CD8-positive, alpha-beta memory T cell (primary cell): Measurements from ENCODE around the gene REG3G. TPM values are rescaled to one million over a fixed set of nuclear protein-coding genes. Genes with fewer than 3 reads are reported as not detected.
"Not testable (repeated sequence)": the region's sequence is repeated elsewhere in the genome, so short reads cannot be mapped to it uniquely, and the experiment has no call there.

Source experiments
- CTCF ChIA-PET: fragments of 350-600 bp; sonication (Branson Sonifier 250); formaldehyde crosslinking; loops from one replicate; lab custom pipeline; 2021; ENCODE audit warnings: antibody characterized with exemption; lab: Charles Lee
- POLR2A ChIA-PET: fragments of 350-600 bp; sonication (Branson Sonifier 250); formaldehyde crosslinking; loops from one replicate; lab custom pipeline; 2021; ENCODE audit warnings: antibody characterized with exemption; lab: Charles Lee
- DNase-seq, 5 donors: peaks; one replicate each; pipeline versions ENCODE4 v3.0.0 to v3.0.0-alpha.2; 2020 to 2022; ENCODE audit warnings: mixed read lengths in 1 of 5
- H3K27ac ChIP-seq: one replicate; pipeline ENCODE4 v1.7.0; 2013; ENCODE audit warnings: low read depth, mild to moderate bottlenecking, low read length, moderate library complexity
- H3K27me3 ChIP-seq: 2 replicates; pipeline ENCODE4 v1.7.0; 2013; ENCODE audit warnings: low read length, mild to moderate bottlenecking; ENCODE audit not compliant: insufficient read depth, poor library complexity, severe bottlenecking
- H3K36me3 ChIP-seq: 2 replicates; pipeline ENCODE4 v1.7.0; 2013; ENCODE audit warnings: mild to moderate bottlenecking, low read length, moderate library complexity; ENCODE audit not compliant: insufficient read depth
- H3K4me1 ChIP-seq: 2 replicates; pipeline ENCODE4 v1.7.0; 2013; ENCODE audit warnings: mild to moderate bottlenecking, low read length, moderate library complexity; ENCODE audit not compliant: insufficient read depth
- H3K4me3 ChIP-seq: 2 replicates; pipeline ENCODE4 v1.7.0; 2013; ENCODE audit warnings: mild to moderate bottlenecking, low read length
- H3K9me3 ChIP-seq: 2 replicates; pipeline ENCODE4 v1.7.0; 2013; ENCODE audit warnings: mild to moderate bottlenecking, low read length
- H3K27ac Mint-ChIP-seq, 8 donors: one replicate each; pipeline ENCODE4 v1.8.0; 2020 to 2021; ENCODE audit warnings: mixed read lengths in 8 of 8, mild to moderate bottlenecking in 6 of 8, inconsistent platforms in 3 of 8, moderate library complexity in 3 of 8
- H3K27me3 Mint-ChIP-seq, 2 donors: one replicate each; pipeline ENCODE4 v1.8.0; 2020 to 2021; ENCODE audit warnings: mixed read lengths in 2 of 2, mild to moderate bottlenecking in 1 of 2, moderate library complexity in 1 of 2
- H3K36me3 Mint-ChIP-seq, 3 donors: one replicate each; pipeline ENCODE4 v1.8.0; 2020 to 2021; ENCODE audit warnings: mixed read lengths in 3 of 3, inconsistent platforms in 1 of 3, mild to moderate bottlenecking in 1 of 3
- H3K4me1 Mint-ChIP-seq, 3 donors: one replicate each; pipeline ENCODE4 v1.8.0; 2020 to 2021; ENCODE audit warnings: mixed read lengths in 3 of 3, inconsistent platforms in 1 of 3, mild to moderate bottlenecking in 1 of 3
- H3K4me3 Mint-ChIP-seq, 7 donors: one replicate each; pipeline ENCODE4 v1.8.0; 2020 to 2021; ENCODE audit warnings: mixed read lengths in 7 of 7, mild to moderate bottlenecking in 6 of 7, moderate library complexity in 4 of 7, inconsistent platforms in 2 of 7
- H3K9me3 Mint-ChIP-seq, 5 donors: one replicate each; pipeline ENCODE4 v1.8.0; 2020 to 2022; ENCODE audit warnings: mixed read lengths in 5 of 5, mild to moderate bottlenecking in 3 of 5, moderate library complexity in 2 of 5, inconsistent platforms in 1 of 5
- polyA plus RNA-seq: library from polyadenylated mRNA; unstranded; fragments of 300-500 nt; fragmentation: Illumina TruSeq; gene quantifications from one replicate; pipeline ENCODE4 v1.2.3, GENCODE V29; 2021
- total RNA-seq, 2 experiments: library from RNA; stranded (reverse); gene quantifications; one replicate each; pipeline ENCODE4 v1.2.3, GENCODE V29; 2021

Gene REG3G
- total and polyA plus RNA-seq, 3 experiments from 2014 or later, result not detected

- no peaks in the 10 kb centered on the region for H3K36me3 ChIP-seq
- no peaks in the 10 kb centered on the region for H3K4me1 Mint-ChIP-seq
- no peak overlapping the region for H3K27ac ChIP-seq
- H3K27me3 ChIP-seq, result no peaks in the 10 kb centered on the region
- peaks cover 0 to 3% of the 10 kb centered on the region in 2 donors for H3K27me3 Mint-ChIP-seq
- no peak overlapping the region for H3K27ac Mint-ChIP-seq
- no peaks in the 10 kb centered on the region for H3K36me3 Mint-ChIP-seq
- no peak overlapping the region for H3K4me3 ChIP-seq
- no peaks in the 10 kb centered on the region for H3K9me3 ChIP-seq
- peaks cover 0 to 16% (median 6%) of the 10 kb centered on the region in 5 donors for H3K9me3 Mint-ChIP-seq
- no peak for DNase-seq
- no peak overlapping the region for H3K4me3 Mint-ChIP-seq
- no peaks in the 10 kb centered on the region for H3K4me1 ChIP-seq
- ChIA-PET CTCF (no interaction called here), POLR2A (no interaction called here)
Observed at GRCh38 chr2:79041032-79041448, 15.5 kb downstream of the REG3G start.

- DNase-seq, H3K27me3 Mint-ChIP-seq, H3K36me3 Mint-ChIP-seq, H3K4me3 ChIP-seq, H3K27ac ChIP-seq, H3K27ac Mint-ChIP-seq, H3K27me3 ChIP-seq, H3K36me3 ChIP-seq, CTCF ChIA-PET, H3K4me1 Mint-ChIP-seq, H3K4me1 ChIP-seq, H3K9me3 ChIP-seq, POLR2A ChIA-PET, H3K4me3 Mint-ChIP-seq: not testable (repeated sequence)
- peaks cover 6 to 35% (median 11%) of the 10 kb centered on the region in 5 donors for H3K9me3 Mint-ChIP-seq
Observed at GRCh38 chr2:79053486-79053885, 28.0 kb downstream of the REG3G start.

GRCh38 chr2:79054769-79055168 lies 29.3 kb downstream of the REG3G start:
- H3K4me1 Mint-ChIP-seq, H3K27me3 Mint-ChIP-seq, H3K27ac Mint-ChIP-seq, H3K27ac ChIP-seq, H3K4me3 Mint-ChIP-seq, POLR2A ChIA-PET, H3K9me3 ChIP-seq, CTCF ChIA-PET, H3K36me3 ChIP-seq, H3K4me3 ChIP-seq, DNase-seq, H3K36me3 Mint-ChIP-seq, H3K27me3 ChIP-seq, H3K4me1 ChIP-seq: not testable (repeated sequence)
- H3K9me3 Mint-ChIP-seq, result peaks cover 6 to 37% (median 10%) of the 10 kb centered on the region in 5 donors

- H3K4me3 ChIP-seq, result no peak overlapping the region
- no peaks in the 10 kb centered on the region for H3K36me3 ChIP-seq
- ChIA-PET POLR2A (no interaction called here), CTCF (no interaction called here)
- H3K4me3 Mint-ChIP-seq, result no peak overlapping the region
- DNase-seq, result no peak
- H3K4me1 ChIP-seq, result no peaks in the 10 kb centered on the region
- peaks cover 5 to 16% (median 10%) of the 10 kb centered on the region in 5 donors for H3K9me3 Mint-ChIP-seq
- H3K4me1 Mint-ChIP-seq, result no peaks in the 10 kb centered on the region
- H3K27ac Mint-ChIP-seq, result no peak overlapping the region
- H3K27me3 Mint-ChIP-seq, result peaks cover 0 to 2% of the 10 kb centered on the region in 2 donors
- no peaks in the 10 kb centered on the region for H3K36me3 Mint-ChIP-seq
- no peak overlapping the region for H3K27ac ChIP-seq
- no peaks in the 10 kb centered on the region for H3K9me3 ChIP-seq
- no peaks in the 10 kb centered on the region for H3K27me3 ChIP-seq
Observed at GRCh38 chr2:79065201-79065600, 39.7 kb downstream of the REG3G start.

- peaks cover 0 to 1% (median 0%) of the 10 kb centered on the region in 3 donors for H3K36me3 Mint-ChIP-seq
- no peaks in the 10 kb centered on the region for H3K4me1 ChIP-seq
- no peaks in the 10 kb centered on the region for H3K36me3 ChIP-seq
- H3K4me3 ChIP-seq, result no peak overlapping the region
- no peaks in the 10 kb centered on the region for H3K9me3 ChIP-seq
- H3K4me3 Mint-ChIP-seq, result no peak overlapping the region
- H3K9me3 Mint-ChIP-seq, result peaks cover 7 to 22% (median 10%) of the 10 kb centered on the region in 5 donors
- H3K27me3 ChIP-seq, result no peaks in the 10 kb centered on the region
- no peak overlapping the region for H3K27ac Mint-ChIP-seq
- no peak for DNase-seq
- H3K27ac ChIP-seq, result no peak overlapping the region
- POLR2A ChIA-PET, result no interaction called here
- H3K4me1 Mint-ChIP-seq, result no peaks in the 10 kb centered on the region
- CTCF ChIA-PET, result no interaction called here
- peaks cover 0 to 2% of the 10 kb centered on the region in 2 donors for H3K27me3 Mint-ChIP-seq
Observed at GRCh38 chr2:79071078-79071477, 45.6 kb downstream of the REG3G start.

Other genes starting within 250 kb of the REG3G start
- gene REG1B, start 62.3 kb downstream of the REG3G start, total RNA-seq, result not detected
- not detected for gene REG1B, start 62.3 kb downstream of the REG3G start, polyA plus RNA-seq
- gene REG1A, start 94.8 kb downstream of the REG3G start, total RNA-seq, result not detected
- not detected for gene REG1A, start 94.8 kb downstream of the REG3G start, polyA plus RNA-seq
- gene REG3A, start 134.1 kb downstream of the REG3G start, total RNA-seq, result not detected
- gene REG3A, start 134.1 kb downstream of the REG3G start, polyA plus RNA-seq, result not detected